ENCODE results near the gene BAIAP3.
"Not testable (repeated sequence)": the region's sequence is repeated elsewhere in the genome, so short reads cannot be mapped to it uniquely, and the experiment has no call there.

BAIAP3 gene

DNA sequence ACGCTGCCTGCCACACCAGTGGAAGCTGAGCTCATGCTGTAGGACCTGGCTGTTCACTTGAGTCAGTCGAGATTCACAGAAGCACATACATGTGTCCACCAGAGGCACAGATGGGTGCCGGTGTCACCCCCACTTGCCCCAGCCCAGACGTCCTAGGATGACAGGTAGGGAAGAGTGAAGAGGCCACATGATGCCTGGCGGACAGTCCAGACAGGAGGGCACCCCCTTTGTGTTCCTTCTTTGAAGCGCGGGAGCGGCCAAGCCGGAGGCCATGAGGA lies 15.2 kb upstream of the BAIAP3 start:
- DNase-seq (ENCODE audit: low spot score): no peak

DNA sequence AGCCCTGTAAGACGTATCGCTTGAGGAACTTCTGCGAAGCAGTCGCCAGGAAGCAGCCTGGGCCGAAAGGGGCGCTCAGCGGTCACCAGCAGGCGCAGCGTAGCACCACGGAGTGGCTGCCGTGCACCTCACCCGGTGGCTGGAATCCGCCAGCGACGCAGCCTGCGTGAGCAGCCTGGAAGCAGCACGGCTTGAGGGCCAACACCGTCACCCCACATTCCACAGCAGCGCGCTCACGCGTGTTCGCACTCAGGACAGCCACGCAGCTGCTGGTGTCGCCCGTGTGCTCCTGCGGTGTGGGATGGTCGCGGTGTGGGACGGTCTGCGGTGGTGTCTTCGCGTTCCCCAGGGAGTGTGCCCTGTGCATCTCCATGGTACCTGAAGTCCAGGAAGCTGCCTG lies 14.4 kb upstream of the BAIAP3 start:
- DNase-seq (ENCODE audit: low spot score): no peak

DNA sequence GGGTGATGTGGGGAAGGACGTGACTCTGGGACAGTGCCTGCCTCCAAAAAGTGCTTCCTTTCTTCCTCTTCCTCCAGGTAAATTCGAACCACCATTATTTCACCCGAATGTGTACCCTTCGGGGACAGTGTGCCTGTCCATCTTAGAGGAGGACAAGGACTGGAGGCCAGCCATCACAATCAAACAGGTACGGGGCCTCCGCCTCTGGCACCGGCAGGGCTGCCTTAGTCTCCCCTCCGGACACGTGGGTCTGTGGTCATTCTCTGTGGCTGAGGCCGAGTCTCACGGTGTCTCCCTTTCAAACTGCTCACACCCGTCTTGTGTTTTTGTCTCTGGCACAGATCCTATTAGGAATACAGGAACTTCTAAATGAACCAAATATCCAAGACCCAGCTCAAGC lies 13.3 kb upstream of the BAIAP3 start:
- DNase-seq (ENCODE audit: low spot score): no peak

DNA sequence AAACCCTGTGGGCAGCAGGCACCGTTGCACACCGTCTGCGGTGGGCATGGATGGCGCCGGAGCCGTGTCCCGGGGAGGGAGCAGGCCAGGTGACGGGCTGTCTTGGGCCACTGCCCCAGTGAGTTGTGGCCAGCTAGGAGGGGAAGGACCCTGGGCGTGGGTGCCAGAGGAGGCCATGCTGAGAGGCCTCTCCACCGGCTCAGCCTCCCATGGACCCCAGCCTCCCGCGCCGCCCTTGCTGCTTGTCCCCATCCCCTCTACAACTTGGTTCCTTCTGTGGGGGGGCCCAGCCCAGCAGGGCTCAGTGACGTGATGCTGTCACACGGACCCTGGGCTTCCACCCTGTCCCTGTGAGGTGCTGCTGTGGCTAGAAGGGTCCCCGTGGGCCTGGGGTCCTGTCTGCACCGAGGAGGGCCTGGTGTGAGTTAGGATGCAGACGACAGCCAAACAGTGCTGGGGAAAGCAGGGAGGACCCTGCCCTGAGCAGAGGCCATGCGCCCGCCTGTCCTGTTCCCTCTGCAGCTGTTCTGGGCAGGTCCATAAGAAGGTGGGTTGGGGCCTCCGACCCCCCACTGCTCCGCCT lies 12.7 kb upstream of the BAIAP3 start:
- DNase-seq (ENCODE audit: low spot score): no peak

DNA sequence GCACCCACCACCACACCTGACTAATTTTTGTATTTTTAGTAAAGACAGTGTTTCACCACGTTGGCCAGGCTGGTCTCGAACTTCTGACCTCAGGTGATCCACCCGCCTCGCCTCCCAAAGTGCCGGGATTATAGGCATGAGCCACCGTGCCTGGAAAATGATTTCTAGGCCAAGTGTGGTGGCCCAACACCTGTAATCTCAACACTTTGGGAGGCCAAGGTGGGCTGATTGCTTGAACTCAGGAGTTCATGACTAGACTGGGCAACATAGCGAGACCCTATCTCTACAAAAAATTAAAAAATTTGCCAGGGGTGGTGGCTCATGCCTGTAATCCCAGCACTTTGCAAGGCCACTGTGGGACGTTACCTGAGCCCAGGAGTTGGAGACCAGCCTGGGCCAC lies 11.0 kb upstream of the BAIAP3 start:
- DNase-seq (ENCODE audit: low spot score): no peak

DNA sequence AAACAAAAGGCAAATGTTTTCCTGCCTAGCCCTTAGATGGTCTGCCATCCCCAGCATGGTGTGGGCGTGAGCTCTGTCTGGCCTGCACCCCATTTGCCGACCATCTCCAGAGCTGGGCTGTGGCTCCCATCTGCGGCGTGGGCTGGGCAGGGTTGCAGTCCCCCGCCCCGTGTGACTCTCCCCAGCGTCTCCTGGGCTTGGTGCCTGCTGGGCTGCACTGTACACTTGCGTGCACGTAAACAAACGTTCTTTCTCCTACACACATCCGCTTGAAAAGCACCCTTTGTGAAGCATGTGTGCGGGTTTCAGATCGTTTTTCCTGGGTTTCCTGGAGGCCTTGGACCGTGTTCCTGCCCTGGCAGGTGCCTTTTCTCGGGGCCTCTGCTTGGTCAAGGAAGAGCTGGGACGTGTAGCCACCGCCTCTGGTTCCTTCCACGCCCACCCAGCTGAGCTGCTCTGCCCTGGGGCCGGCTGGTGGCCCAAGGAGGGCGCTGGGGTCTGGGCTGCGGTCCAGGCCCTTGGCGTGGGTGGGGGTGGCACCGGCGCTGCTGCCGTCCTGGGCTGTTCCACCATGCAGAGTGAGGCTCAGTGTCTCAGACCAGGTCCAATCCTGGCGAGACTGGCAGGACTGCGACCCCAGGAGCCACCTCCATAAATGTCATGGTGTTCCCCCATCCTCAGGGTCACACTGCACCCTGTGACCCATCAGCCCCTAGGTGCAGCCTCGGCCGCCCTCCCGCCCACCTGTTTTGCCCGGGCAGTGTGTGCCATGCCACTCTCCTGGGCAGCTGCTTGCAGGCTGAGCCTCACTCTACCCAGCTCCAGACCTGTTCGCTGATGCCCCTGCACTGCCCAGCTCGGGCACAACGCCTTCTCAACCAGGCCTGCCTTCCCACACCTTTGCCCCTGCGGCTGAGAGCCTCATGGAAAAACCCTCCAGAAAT lies 9.9 kb upstream of the BAIAP3 start:
- DNase-seq (ENCODE audit: low spot score): no peak

DNA sequence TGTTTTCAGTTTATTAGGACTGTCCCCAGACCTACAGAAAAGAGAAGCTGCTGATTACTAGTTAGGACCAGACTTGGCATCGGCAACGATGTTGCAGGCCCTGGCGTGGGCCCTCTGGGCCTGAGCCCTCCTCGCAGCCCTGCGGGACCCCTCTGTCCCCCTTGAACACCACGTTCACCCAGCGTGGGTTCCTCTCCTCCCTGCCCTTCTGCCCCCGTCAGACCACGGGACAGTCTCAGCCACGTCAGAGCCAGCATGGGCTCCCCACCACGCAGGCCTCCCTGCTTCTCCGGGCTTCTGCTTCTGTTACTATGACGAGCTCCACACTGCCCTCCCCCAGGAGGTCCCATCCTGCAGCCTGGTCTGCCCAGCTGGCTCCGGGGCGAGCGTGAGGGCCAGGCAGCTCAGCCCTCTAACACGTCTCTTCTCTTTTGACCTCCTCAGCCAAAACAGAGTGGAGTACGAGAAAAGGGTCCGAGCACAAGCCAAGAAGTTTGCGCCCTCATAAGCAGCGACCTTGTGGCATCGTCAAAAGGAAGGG lies 9.1 kb upstream of the BAIAP3 start:
- no peak for DNase-seq (ENCODE audit: low spot score)

DNA sequence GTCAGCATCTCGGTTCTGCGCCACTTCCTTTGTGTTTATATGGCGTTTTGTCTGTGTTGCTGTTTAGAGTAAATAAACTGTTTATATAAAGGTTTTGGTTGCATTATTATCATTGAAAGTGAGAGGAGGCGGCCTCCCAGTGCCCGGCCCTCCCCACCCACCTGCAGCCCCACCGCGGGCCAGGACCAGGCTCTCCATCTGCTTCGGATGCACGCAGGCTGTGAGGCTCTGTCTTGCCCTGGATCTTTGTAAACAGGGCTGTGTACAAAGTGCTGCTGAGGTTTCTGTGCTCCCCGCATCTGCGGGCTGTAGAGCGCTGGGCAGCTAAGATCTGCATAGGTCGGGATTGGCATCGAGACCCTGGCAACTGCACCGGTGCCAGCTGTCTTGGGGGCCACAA lies 8.2 kb upstream of the BAIAP3 start:
- no peak for DNase-seq (ENCODE audit: low spot score)

DNA sequence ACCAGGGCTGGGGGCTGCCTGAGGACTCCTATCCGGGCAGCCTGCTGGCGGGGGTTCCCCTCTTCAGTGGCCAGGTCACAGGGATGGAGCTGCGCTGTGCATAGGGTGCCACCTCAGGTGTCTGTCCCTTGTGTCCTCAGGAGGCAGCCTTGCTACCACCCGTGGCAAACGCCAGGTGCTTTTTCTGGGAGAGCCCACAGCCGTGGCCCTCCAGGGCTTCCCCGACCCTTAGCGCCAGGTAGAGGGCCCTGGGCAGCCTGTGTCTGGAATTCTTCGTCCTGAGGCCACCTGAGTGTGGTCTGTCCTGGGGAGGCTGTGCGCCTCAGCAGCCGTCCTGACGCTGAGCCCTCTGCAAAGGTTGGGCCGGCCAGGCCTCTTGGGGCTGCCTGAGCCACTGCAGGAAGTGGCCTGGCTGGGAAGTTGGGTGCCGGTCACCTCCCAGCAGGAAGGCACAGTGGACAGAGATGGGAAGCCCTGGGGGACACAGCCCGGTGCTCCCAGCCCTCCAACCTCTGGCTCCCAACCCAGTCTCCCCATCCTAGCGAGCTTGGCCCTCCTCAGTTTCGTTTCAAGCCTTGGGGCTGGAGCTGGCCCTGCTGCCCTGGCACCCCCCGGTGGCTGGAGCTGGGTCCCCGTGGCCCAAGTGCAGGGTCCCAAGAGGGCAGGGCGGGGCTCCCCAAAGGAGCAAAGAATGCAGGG lies 7.6 kb upstream of the BAIAP3 start:
- no peak for DNase-seq (ENCODE audit: low spot score)

DNA sequence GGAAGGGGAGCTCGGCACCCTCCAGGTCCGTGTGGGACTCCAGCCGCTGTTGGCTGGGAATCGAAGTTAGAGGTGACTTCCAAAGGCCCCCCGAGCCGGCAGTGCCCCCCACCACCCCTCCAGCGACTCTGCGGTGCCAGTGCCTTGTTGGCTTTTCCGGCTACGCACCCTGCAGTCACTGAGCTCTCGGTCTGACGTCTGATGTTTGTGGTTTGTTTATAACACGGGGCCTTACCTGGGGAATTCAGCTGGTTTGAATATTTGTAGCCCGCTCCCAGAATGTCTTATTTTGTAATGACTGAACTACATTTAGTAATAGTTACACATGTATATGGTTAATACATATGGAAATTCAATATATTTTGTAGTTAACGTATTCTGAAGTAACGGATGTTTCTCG lies 7.1 kb upstream of the BAIAP3 start:
- no peak for DNase-seq (ENCODE audit: low spot score)

DNA sequence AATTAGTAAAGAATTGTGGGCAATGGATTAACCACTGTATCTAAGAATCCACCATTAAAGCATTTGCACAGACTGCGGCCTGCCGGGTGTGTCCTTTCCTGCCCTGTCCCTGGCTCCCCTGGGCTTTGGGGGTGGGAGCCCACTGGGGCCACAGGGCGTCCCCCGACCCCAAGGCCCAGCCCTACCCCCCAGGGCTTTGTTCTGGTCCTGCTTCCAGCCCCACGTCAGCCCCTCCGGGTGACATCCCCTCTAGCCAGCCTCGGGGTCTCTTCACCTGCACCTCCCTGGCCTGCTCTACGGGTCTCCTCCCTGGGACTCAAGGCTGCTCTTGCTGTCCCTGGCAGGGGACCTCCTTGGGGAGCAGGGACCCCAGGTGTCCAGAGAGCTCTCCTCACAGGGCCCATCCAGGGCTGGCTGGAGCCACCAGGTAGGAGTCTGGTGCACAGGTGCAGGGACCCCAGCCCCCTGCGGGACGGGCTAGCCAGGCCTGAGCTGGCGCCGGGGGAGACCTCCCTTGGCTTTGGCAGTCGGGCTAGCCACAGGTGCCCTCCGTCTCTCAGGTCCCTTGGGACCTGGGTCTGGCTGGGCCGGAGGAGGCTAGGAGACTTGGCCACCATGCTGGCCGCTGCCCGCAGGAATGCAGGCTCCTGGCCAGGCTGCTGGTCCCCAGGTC lies 6.4 kb upstream of the BAIAP3 start:
- DNase-seq (ENCODE audit: low spot score): no peak

DNA sequence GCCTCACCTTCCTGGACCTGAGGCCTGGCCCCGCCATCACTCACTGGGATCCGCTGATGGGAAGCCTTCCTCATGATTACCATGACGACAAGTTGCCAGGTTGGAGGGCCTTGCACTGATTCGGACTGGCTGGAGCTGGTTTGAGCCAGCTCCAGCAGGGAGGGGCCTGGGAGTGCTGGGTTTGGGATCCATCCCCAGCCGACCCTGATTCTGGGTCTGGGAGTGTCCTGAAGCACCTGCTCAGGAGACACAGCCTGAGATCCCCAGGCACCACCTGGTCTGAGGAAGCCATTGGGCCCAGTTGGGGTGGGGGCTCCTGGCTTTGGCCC lies 5.9 kb upstream of the BAIAP3 start:
- no peak for DNase-seq (ENCODE audit: low spot score)

DNA sequence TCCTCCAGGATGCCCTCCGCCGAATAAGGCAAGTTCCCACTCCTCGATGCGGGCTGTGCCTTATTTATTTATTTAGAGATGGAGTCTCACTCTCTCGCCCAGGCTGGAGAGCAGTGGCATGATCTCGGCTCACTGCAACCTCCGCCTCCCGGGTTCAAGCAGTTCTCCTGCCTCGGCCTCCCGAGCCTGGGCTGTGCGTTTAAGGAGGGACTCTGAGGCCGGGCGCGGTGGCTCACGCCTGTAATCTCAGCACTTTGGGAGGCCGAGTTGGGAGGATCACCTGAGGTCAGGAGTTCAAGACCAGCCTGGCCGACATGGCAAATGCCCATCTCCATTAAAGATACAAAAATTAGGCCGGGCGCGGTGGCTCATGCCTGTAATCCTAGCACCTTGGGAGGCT lies 5.3 kb upstream of the BAIAP3 start:
- DNase-seq (ENCODE audit: low spot score): not testable (repeated sequence)

DNA sequence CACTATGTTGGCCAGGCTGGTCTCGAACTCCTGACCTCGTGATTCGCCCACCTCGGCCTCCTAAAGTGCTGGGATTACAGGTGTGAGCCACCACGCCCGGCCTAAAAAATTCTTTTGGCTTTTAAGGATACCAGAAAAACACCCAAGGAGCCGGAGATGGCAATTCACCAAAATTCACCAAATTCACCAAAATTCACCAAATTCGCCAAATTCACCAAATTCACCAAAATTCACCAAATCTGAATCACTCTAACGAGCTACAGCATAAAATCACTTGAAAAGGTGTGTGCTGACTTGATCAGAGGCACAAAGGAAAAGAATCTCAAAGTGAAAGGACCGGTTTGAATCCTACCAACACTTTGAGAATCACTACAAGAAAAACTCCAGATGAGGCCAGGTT lies 4.5 kb upstream of the BAIAP3 start:
- DNase-seq (ENCODE audit: low spot score): not testable (repeated sequence)

DNA sequence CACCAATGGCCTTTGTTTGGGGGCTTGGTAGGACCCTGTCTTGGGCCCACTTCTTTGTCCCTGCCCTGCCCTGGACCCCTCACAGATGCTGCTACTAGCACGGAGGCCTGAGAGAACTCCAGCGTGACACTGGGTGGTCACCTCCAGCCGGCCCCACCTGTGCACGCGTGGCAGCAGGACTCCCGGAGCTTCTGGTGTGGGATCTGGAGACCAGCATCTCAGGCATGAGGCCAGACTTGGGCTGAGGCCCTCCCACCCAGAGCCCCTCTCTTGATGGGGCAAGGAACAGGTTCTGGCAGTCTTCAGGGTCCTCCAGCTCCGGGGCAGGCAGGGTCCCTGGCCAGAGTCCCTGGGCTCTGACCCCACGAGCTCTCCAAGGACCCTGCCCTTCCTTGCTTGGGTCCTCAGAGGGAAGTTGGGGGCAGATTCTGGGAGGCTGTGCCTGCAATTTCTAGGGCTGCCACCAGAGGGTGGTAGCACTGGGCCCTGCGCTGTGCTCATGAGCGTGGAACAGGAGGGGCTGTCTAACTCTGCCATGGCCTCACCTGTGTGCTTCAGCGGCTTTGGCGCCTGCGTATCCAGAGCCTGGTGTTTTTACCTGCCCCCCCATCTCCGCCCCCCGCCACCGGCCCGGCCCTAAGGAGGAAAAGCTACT lies 3.1 kb upstream of the BAIAP3 start:
- no peak for DNase-seq (ENCODE audit: low spot score)

DNA sequence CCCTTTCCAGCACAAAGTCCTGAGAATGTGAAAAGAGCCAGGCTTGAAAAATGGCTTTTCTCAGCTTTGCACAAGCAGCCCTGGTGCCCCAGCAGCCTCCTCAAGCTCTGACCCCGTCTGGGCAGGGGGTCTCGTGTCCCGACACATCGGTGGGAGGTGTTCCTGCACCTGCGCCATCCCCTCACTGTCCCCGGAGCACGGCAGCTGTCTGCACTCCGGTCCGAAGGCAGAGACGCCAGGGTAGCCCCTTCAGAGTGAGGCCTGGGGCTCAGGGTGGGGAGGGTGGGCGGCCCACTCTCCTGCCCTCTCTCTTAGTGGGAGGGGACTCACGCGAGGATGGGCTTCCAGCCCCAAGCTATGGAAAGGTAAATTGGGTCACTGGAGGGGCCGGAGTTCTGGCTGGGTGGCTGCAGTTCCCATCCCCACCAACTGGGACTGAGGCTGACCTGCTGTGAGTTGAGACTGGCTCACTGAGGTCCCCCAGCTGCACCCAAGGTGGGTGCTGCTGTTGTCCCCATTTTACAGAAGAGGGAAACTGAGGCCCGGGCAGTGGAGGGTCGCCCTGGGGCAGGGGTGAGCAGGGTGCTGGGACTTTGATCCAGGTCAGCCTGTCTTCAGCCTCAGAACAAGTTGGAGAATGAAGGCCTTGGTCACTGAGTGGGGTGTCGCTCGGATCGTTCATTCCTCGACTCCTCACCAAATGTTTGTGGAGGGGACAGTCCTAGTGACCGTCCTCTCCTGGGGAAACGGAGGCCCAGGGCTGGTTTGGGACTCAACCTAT lies 2.3 kb upstream of the BAIAP3 start:
- DNase-seq (ENCODE audit: low spot score): no peak

DNA sequence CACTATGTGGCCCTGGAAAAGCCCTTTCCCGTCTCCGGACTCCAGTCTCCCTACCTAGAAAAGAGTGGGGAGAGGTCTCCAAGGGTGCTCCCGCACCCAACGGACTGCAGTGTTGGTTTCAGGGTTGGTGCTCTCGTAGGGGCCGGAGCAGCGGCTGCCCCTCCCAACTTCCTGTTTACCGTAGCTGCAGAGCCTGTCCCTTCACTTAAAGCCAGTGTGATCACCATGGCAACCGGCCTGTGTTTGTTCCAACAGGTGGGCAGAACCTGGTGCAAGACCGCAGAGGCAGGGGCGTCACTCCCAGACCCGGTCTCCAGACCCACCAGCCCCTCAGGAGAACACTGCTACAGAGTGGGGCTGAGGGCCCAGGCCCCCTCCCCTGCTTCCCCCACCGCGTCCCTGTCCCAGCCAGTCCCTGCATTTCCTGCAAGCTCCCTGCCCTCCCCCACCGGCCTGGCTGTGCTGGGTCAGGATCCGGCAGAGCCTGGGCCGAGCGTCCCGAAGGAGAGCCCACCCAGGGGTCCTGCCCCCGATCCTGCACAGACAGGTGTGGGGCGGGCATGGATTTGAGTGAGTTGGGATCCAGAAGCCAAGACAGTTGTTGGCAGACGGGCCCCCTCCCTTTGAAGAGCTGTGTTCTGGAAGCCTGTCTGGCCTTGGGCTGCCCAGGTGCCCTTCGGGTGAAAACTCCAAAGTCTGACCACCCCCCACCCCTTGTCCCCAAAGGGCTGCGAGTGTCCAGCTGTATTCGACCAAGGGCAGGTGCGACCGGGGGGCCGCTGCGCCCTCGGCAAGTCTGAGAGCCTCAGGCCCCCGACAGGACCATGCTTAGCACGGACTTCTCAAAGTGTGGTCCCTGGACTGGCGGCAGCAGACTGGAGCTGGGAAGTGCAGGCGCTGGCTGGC lies 1.5 kb upstream of the BAIAP3 start:
- DNase-seq (ENCODE audit: low spot score): peak; percentile 67

DNA sequence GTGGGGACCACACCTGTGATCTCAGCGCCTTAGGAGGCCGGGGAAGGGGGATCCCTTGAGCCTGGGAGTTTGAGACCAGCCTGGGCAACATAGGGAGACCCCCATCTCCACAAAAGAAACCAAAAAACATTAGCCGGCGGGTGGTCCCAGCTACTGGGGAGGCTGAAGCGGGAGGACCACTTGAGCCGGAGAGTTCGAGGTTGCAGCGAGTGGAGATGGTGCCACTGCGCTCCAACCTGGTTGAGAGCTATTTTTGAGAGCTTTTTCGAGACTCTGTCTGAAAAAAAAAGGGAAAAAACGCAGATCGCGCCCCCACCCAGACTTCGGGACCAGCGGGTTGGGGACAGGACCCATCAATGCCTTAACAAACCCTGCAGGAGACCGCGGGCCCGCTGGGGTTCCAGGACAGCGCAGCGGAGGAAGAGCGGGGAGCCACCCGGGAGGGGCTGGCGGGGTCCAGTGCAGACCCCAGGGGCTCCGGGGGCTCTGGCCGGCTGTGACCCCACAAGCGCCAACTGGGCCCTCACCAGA lies 762 bp upstream of the BAIAP3 start:
- DNase-seq (ENCODE audit: low spot score): no peak

DNA sequence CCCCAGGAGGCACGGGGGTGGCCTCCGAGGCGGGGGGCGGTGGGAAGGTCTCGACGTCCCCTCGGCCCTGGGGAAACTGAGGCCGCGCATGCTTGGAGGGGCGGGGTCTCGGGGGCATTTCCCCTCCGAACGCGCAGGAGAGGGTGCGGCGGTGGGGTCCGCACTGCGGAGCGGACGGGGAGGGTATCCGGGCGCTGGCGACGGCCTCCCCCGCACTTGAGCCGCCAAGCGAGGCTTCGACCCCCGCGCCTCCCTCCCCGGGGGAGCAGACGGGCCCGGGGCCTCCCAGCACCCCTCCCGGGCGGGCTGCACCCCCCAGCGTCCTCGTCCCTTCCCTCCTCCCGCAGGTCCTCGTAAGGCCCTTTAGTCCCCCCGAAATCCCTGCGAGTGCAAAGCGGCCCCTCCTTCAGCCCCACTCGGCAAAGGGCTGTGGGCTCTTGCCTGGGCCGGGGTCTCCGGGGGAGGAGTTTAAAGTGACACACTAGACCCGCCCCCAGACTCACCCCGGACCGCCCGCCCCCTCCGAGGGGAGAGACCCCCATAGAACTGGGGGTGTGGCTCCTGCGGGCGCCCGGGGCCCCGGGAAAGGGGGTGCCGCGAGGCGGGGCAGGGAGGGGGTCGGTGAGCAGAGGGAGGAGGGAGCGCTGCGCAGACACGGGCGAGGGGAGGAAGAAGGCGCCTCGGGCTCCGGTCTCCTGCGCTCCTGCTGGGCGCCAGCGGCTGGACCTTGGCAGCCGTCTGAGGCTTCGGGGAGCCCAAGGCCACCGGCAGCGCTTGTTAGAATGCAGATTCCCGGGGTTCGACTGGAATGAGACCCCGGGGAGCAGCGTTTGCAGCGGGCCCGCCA lies 632 bp downstream of the BAIAP3 start:
- no peak for DNase-seq (ENCODE audit: low spot score)
